Peyer's patch (tissue), 4 donors: ENCODE data around the gene PSG11.
"Not testable (repeated sequence)": the region's sequence is repeated elsewhere in the genome, so short reads cannot be mapped to it uniquely, and the experiment has no call there.

ENCODE experiments used
- POLR2A ChIP-seq, 2 donors: fragments of 450-650 bp; IDR thresholded peaks; one replicate each; pipeline ENCODE4 v1.5.1; 2017; ENCODE audit warnings: antibody characterized with exemption in 2 of 2, mild to moderate bottlenecking in 2 of 2, moderate library complexity in 2 of 2
- TF ChIP-seq, protein P1 (sequence below), 6 experiments: fragments of 450-650 bp in 4 of 6; fragments of 200-600 bp in 2 of 6; sonication (generic) in 1 of 6; IDR thresholded peaks; one replicate each; pipeline ENCODE4 v1.5.1; 2017 to 2019; ENCODE audit warnings: antibody characterized with exemption in 6 of 6, mild to moderate bottlenecking in 3 of 6, moderate library complexity in 1 of 6

DNA sequence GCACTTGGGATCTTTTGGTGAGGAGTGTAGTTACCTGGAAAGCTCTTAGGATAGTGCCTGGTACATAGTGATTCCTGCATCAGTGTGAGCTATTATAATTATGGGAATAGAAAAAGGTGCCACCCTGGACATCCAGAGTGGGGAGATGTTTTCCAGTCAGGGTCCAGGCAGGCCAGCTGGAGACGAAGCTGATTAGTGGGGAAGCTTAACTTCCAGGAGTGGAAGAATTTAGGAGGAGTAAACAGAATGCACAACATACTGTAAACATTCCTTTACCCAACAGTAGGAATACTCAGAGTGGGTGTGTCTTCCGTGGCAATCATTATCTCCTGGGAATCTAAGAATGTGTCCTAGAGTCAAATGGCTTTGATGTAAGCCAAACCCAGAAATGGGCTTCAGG, 23.3 kb downstream of the PSG11 start:
- TF ChIP-seq, protein P1, sequence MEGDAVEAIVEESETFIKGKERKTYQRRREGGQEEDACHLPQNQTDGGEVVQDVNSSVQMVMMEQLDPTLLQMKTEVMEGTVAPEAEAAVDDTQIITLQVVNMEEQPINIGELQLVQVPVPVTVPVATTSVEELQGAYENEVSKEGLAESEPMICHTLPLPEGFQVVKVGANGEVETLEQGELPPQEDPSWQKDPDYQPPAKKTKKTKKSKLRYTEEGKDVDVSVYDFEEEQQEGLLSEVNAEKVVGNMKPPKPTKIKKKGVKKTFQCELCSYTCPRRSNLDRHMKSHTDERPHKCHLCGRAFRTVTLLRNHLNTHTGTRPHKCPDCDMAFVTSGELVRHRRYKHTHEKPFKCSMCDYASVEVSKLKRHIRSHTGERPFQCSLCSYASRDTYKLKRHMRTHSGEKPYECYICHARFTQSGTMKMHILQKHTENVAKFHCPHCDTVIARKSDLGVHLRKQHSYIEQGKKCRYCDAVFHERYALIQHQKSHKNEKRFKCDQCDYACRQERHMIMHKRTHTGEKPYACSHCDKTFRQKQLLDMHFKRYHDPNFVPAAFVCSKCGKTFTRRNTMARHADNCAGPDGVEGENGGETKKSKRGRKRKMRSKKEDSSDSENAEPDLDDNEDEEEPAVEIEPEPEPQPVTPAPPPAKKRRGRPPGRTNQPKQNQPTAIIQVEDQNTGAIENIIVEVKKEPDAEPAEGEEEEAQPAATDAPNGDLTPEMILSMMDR (IDR thresholded peaks at IDR 0.05), result not testable (repeated sequence)
- TF ChIP-seq POLR2A (IDR thresholded peaks at IDR 0.05), result not testable (repeated sequence)
